GM12878 (cell line): ENCODE measurements around the gene IDH3B. TPM values are rescaled to one million over a fixed set of nuclear protein-coding genes. Genes with fewer than 3 reads are reported as not detected.

ENCODE experiments used
- ATAC-seq: fragments of 200-7000 bp; cut with Tn5 transposase; 3 replicates; pipeline ENCODE4 v1.9.1; 2020; ENCODE audit warnings: mild to moderate bottlenecking, moderate library complexity
- BruUV-seq: library from RNA; stranded (reverse); fragments of 400-500 nt; replicated peaks from 2 replicates; lab custom pipeline; 2021; lab: Mats Ljungman, UMichigan
- CTCF ChIA-PET: fragments of 300-600 bp; sonication (Branson Sonifier 250); formaldehyde crosslinking; extraction: SDS; loops from one replicate; lab custom pipeline; 2021; ENCODE audit warnings: inconsistent platforms; lab: Yijun Ruan, JAX
- POLR2A ChIA-PET: fragments of 350-600 bp; formaldehyde crosslinking; extraction: SDS; loops from one replicate; lab custom pipeline; 2021; ENCODE audit warnings: inconsistent platforms; lab: Charles Lee
- RAD21 ChIA-PET: fragments of 300-600 bp; sonication (Branson Sonifier 250); formaldehyde crosslinking; loops from one replicate; lab custom pipeline; 2023; ENCODE audit warnings: antibody characterized with exemption; ENCODE audit not compliant: unreplicated experiment; lab: Charles Lee
- SMC1A ChIA-PET: fragments of 300-600 bp; sonication (Branson Sonifier 250); formaldehyde crosslinking; loops from one replicate; lab custom pipeline; 2023; ENCODE audit not compliant: unreplicated experiment, uncharacterized antibody; lab: Charles Lee
- DNase-seq: peaks from one replicate; pipeline ENCODE4 v3.0.0-alpha.2; 2011; ENCODE audit warnings: low read depth, low spot score
- FAIRE-seq: peaks from 3 replicates; lab custom pipeline; 2011; peaks lifted over from hg19 to GRCh38; lab: Jason Lieb, UNC
- H2AFZ ChIP-seq: 2 replicates; pipeline ENCODE4 v1.6.0; 2011; ENCODE audit warnings: low read depth, low read length, control low read depth; ENCODE audit not compliant: control insufficient read depth
- H3K27ac ChIP-seq: 2 replicates; pipeline ENCODE4 v1.5.1; 2011; ENCODE audit warnings: control low read depth; ENCODE audit not compliant: control insufficient read depth, insufficient read depth
- H3K27me3 ChIP-seq, 2 experiments: replicated peaks in 1 of 2; 2 replicates each; pipeline versions ENCODE4 v1.6.0 to v1.6.1; 2011; ENCODE audit warnings: low read length in 1 of 2; ENCODE audit not compliant: control insufficient read depth in 2 of 2, insufficient read depth in 2 of 2
- H3K36me3 ChIP-seq, 2 experiments: 2 replicates each; pipeline ENCODE4 v1.5.1; 2011; ENCODE audit warnings: low read length in 1 of 2; ENCODE audit not compliant: control insufficient read depth in 2 of 2, insufficient read depth in 2 of 2
- H3K4me1 ChIP-seq: 2 replicates; pipeline ENCODE4 v1.6.1; 2011; ENCODE audit warnings: mild to moderate bottlenecking, low read length, moderate library complexity, mixed read lengths; ENCODE audit not compliant: control insufficient read depth, insufficient read depth
- H3K4me2 ChIP-seq: 2 replicates; pipeline ENCODE4 v1.6.0; 2011; ENCODE audit warnings: control low read depth; ENCODE audit not compliant: control insufficient read depth, insufficient read depth
- H3K4me3 ChIP-seq: fragments of 200-600 bp; sonication (generic); 2 replicates; pipeline ENCODE4 v1.5.1; 2016
- H3K79me2 ChIP-seq: 2 replicates; pipeline ENCODE4 v1.6.0; 2011; ENCODE audit warnings: low read length; ENCODE audit not compliant: control insufficient read depth, insufficient read depth
- H3K9ac ChIP-seq: 2 replicates; pipeline ENCODE4 v1.8.0; 2011; ENCODE audit warnings: low read length, control low read depth, mixed read lengths; ENCODE audit not compliant: control insufficient read depth, insufficient read depth
- H3K9me3 ChIP-seq: replicated peaks from 3 replicates; pipeline ENCODE4 v1.5.1; 2011; ENCODE audit warnings: mild to moderate bottlenecking, low read length; ENCODE audit not compliant: control insufficient read depth, insufficient read depth
- H4K20me1 ChIP-seq: 2 replicates; pipeline ENCODE4 v1.6.0; 2011; ENCODE audit not compliant: control insufficient read depth, insufficient read depth
- ATF7 ChIP-seq: fragments of 450-650 bp; IDR thresholded peaks from 2 replicates; pipeline ENCODE4 v1.6.1; 2016; ENCODE audit warnings: low read depth, mild to moderate bottlenecking
- CEBPB ChIP-seq, 2 experiments: fragments of 150-350 bp in 1 of 2; IDR thresholded peaks; 2 replicates each; pipeline ENCODE4 v1.6.1; 2012 to 2014; ENCODE audit warnings: low read depth in 2 of 2, low read length in 2 of 2, borderline replicate concordance in 1 of 2, inconsistent platforms in 1 of 2
- E2F4 ChIP-seq: IDR thresholded peaks from 2 replicates; pipeline ENCODE4 v1.6.1; 2012; ENCODE audit warnings: low read depth, low read length, improper control_type of control experiment
- ESRRA ChIP-seq: IDR thresholded peaks from 2 replicates; pipeline ENCODE4 v1.6.1; 2012; ENCODE audit warnings: mild to moderate bottlenecking, low read length, improper control_type of control experiment
- GABPA ChIP-seq: IDR thresholded peaks from 2 replicates; pipeline ENCODE4 v1.6.1; 2014; ENCODE audit warnings: antibody characterized with exemption, low read depth, mild to moderate bottlenecking, inconsistent platforms
- JUNB ChIP-seq: IDR thresholded peaks from 2 replicates; pipeline ENCODE4 v1.6.1; 2016; ENCODE audit warnings: antibody characterized with exemption, mild to moderate bottlenecking
- NR2F1 ChIP-seq: fragments of 450-650 bp; conservative IDR thresholded peaks from 2 replicates; pipeline ENCODE4 v1.6.1; 2017; ENCODE audit warnings: mild to moderate bottlenecking
- NRF1 ChIP-seq: conservative IDR thresholded peaks from 2 replicates; pipeline ENCODE4 v1.6.1; 2011; ENCODE audit warnings: mild to moderate bottlenecking, low read depth, low read length, improper control_type of control experiment
- STAT1 ChIP-seq: fragments of 450-650 bp; conservative IDR thresholded peaks from 2 replicates; pipeline ENCODE4 v1.6.1; 2014; ENCODE audit warnings: antibody characterized with exemption, mild to moderate bottlenecking
- SUPT20H ChIP-seq: IDR thresholded peaks from 2 replicates; pipeline ENCODE4 v1.6.1; 2011; ENCODE audit warnings: low read depth, mild to moderate bottlenecking, low read length, moderate library complexity, borderline replicate concordance; ENCODE audit not compliant: control insufficient read depth
- YY1 ChIP-seq: IDR thresholded peaks from 2 replicates; pipeline ENCODE4 v1.6.1; 2011; ENCODE audit warnings: low read depth, mild to moderate bottlenecking, low read length
- ZSCAN29 ChIP-seq: fragments of 450-650 bp; IDR thresholded peaks from 2 replicates; pipeline ENCODE4 v1.6.1; 2017; ENCODE audit warnings: mild to moderate bottlenecking, moderate library complexity
- WGBS: methylation state at CpG from one replicate; pipeline ENCODE4 v1.1.6; 2016; ENCODE audit warnings: low lambda C conversion rate; ENCODE audit not compliant: insufficient replicate concordance, insufficient coverage; ENCODE audit errors: missing lambda C conversion rate; 5-methylcytosine and 5-hydroxymethylcytosine counted together
- in situ Hi-C: fragments of 300-500 bp; cut with MboI; formaldehyde crosslinking; loops from 9 replicates; pipeline ENCODE4 v1.14.3; 2018; ENCODE audit warnings: mixed read lengths
- intact Hi-C: fragments of 100-400 bp; cut with micrococcal nuclease; formaldehyde crosslinking; loops from one replicate; pipeline ENCODE4 v1.14.2; 2022; ENCODE audit not compliant: unreplicated experiment
- polyA plus RNA-seq, 11 experiments: library from polyadenylated mRNA; depleted of rRNA in 4 of 11; unstranded in 6 of 11; stranded (reverse) in 5 of 11; fragments of >200 nt; fragmentation: Nextera tagmentation in 4 of 11; fragmentation: Illumina TruSeq in 1 of 11; extraction: Ambion mirVana in 4 of 11; extraction: Trizol in 1 of 11; gene quantifications; 1 replicate in 1 of 11; 2 replicates in 10 of 11; pipeline versions ENCODE4 v1.2.1 to v1.2.3, GENCODE V29; 2011 to 2016; ENCODE audit warnings: inconsistent platforms in 2 of 11, missing spikeins in 2 of 11, low read depth in 1 of 11
- total RNA-seq, 4 experiments: library from RNA; depleted of rRNA in 3 of 4; stranded (reverse); fragments of >200 nt in 3 of 4; fragmentation: Illumina TruSeq in 1 of 4; extraction: Trizol in 1 of 4; gene quantifications; 2 replicates each; pipeline versions ENCODE4 v1.2.1 to v1.2.3, GENCODE V29; 2013 to 2021
- TF ChIP-seq, protein P1 (sequence below): fragments of 450-650 bp; IDR thresholded peaks from 2 replicates; pipeline ENCODE4 v1.6.1; 2014; ENCODE audit warnings: mild to moderate bottlenecking
- TF ChIP-seq, protein P2 (sequence below): IDR thresholded peaks from 2 replicates; pipeline ENCODE4 v1.6.1; 2012; ENCODE audit warnings: low read length, inconsistent platforms

Gene IDH3B
- total and polyA plus RNA-seq, 10 of the 15 experiments (the other 5 are each of a cell fraction or from before 2014, with no cell fraction given), result 65.3 to 177 (median 121) TPM

DNA sequence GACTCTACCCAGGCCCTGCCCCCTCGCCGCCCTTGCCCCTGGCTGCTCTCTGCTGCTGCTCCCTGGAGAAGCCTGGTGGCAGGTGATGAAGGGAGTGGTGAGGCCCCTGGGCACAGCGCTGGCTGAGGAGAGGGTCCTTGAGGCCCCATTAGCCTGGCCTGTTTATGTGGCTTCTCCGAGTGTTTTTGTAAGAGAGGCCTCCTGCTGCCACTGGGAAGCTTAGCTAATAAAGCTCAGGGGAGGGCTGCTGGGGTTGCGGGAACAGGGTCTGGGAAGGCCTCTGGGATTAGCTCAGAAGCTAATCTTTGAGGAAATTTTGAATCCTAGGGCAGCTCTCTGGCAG lies 44.0 kb upstream of the IDH3B start:
- SMC1A ChIA-PET, result no interaction called here
- DNase-seq (no peak), ATAC-seq (no peak), FAIRE-seq (no peak)
- intact Hi-C loops (no loop called here), in situ Hi-C loops (no loop called here)
- Histone ChIP-seq H3K27ac (no peak overlapping the region), H3K27me3 (peaks cover 0 to 2% of the 10 kb centered on the region in 2 experiments; a peak in 2 of 4 replicates), H3K79me2 (no peaks in the 10 kb centered on the region), H3K9ac (no peak overlapping the region), H3K4me3 (no peak overlapping the region), H3K4me2 (no peak overlapping the region), H2AFZ (no peak overlapping the region), H4K20me1 (no peaks in the 10 kb centered on the region), H3K36me3 (no peaks in the 10 kb centered on the region), H3K4me1 (no peaks in the 10 kb centered on the region), H3K9me3 (no peaks in the 10 kb centered on the region)
- CTCF ChIA-PET, result no interaction called here
- TF ChIP-seq ESRRA, result no peak
- TF ChIP-seq SUPT20H, result no peak
- TF ChIP-seq ATF7, result no peak
- TF ChIP-seq STAT1, result no peak
- no peak for TF ChIP-seq CEBPB (IDR thresholded peaks at IDR 0.05; ENCODE audit: borderline replicate concordance in 1 of 2, low read depth in 2 of 2, low read length in 2 of 2)
- no peak for TF ChIP-seq NR2F1
- TF ChIP-seq ZSCAN29, result no peak
- TF ChIP-seq E2F4, result no peak
- TF ChIP-seq, protein P1, sequence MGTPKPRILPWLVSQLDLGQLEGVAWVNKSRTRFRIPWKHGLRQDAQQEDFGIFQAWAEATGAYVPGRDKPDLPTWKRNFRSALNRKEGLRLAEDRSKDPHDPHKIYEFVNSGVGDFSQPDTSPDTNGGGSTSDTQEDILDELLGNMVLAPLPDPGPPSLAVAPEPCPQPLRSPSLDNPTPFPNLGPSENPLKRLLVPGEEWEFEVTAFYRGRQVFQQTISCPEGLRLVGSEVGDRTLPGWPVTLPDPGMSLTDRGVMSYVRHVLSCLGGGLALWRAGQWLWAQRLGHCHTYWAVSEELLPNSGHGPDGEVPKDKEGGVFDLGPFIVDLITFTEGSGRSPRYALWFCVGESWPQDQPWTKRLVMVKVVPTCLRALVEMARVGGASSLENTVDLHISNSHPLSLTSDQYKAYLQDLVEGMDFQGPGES, result no peak
- TF ChIP-seq NRF1, result no peak
- TF ChIP-seq YY1, result no peak
- TF ChIP-seq GABPA, result no peak
- TF ChIP-seq, protein P2, sequence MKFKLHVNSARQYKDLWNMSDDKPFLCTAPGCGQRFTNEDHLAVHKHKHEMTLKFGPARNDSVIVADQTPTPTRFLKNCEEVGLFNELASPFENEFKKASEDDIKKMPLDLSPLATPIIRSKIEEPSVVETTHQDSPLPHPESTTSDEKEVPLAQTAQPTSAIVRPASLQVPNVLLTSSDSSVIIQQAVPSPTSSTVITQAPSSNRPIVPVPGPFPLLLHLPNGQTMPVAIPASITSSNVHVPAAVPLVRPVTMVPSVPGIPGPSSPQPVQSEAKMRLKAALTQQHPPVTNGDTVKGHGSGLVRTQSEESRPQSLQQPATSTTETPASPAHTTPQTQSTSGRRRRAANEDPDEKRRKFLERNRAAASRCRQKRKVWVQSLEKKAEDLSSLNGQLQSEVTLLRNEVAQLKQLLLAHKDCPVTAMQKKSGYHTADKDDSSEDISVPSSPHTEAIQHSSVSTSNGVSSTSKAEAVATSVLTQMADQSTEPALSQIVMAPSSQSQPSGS, result no peak
- TF ChIP-seq JUNB, result no peak
- POLR2A ChIA-PET, result no interaction called here
- RAD21 ChIA-PET, result no interaction called here
- BruUV-seq, result no TSS peak
- 51% methylated on average over 5 of the region's 5 CpGs for WGBS
